LNCAP (cell line): ENCODE measurements around the gene BBS1.

Experiments
- TF ChIP-seq, protein P1 (sequence below): fragments of 450-650 bp; IDR thresholded peaks from 2 replicates; pipeline ENCODE4 v1.5.1; 2017; ENCODE audit warnings: mild to moderate bottlenecking

BBS1 gene

DNA sequence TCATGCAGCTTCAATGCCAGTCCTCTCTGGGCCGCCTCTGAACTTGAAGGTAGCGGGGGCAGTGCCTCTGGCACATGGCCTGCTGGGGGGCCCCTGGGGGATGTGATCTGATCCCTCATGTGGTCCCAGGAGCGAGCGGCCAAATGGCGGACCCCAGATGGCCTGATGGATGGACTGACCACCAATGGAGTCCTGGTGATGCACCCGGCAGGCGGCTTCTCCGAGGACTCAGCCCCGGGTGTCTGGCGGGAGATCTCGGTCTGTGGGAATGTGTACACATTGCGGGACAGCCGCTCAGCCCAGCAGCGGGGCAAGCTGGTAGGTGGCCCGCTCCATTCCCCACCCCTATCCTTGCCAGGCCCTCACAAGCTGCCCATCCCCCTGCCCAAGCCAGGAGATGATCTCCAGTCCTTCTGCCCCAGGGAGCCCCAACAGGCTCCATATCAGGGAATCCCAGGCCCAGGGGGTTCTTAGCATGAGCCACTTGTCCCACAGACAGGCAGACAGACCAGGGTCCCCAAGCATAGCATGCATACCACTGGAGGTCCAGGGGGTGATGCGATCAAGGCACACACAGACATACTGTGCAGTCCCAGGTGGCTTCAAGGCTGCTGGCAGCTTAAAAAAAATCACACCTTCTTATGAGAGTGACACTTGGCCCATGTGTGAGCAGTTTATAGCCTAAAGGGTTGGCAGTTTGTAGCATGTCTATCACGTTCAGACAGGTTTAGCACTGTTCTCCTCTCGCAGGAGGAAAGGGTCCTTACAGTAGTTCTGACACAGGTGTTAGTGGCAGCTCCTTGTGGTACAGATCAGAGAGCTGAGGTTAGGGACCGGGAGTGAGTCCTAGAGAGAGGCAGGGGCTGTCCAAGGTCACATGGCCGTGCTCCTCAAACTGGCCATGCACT is 36.6 kb upstream of the BBS1 start:
- TF ChIP-seq, protein P1, sequence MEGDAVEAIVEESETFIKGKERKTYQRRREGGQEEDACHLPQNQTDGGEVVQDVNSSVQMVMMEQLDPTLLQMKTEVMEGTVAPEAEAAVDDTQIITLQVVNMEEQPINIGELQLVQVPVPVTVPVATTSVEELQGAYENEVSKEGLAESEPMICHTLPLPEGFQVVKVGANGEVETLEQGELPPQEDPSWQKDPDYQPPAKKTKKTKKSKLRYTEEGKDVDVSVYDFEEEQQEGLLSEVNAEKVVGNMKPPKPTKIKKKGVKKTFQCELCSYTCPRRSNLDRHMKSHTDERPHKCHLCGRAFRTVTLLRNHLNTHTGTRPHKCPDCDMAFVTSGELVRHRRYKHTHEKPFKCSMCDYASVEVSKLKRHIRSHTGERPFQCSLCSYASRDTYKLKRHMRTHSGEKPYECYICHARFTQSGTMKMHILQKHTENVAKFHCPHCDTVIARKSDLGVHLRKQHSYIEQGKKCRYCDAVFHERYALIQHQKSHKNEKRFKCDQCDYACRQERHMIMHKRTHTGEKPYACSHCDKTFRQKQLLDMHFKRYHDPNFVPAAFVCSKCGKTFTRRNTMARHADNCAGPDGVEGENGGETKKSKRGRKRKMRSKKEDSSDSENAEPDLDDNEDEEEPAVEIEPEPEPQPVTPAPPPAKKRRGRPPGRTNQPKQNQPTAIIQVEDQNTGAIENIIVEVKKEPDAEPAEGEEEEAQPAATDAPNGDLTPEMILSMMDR = no peak

DNA sequence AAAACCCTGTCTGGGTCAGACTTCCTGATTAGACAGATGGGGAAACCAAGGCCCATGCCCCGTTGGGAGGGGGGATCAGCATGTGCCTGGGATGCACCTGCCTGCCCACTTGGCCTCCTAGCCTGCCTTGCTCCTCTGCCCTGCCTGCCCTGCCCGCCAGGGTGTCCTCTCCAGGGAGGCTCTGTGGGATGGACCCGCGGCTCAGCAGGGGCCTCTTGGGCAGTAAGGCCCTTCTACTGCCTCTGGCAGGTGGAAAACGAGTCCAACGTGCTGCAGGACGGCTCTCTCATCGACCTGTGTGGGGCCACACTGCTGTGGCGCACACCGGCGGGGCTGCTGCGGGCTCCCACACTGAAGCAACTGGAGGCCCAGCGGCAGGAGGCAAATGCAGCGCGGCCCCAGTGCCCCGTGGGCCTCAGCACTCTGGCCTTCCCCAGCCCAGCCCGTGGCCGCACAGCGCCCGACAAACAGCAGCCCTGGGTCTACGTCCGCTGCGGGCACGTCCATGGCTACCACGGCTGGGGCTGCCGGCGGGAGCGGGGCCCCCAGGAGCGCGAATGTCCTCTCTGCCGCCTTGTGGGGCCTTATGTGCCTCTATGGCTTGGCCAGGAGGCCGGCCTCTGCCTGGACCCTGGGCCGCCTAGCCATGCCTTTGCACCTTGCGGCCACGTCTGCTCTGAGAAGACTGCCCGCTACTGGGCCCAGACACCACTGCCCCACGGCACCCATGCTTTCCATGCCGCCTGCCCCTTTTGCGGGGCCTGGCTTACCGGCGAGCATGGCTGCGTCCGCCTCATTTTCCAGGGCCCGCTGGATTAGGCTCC is 34.9 kb upstream of the BBS1 start:
- TF ChIP-seq, protein P1 = no peak

DNA sequence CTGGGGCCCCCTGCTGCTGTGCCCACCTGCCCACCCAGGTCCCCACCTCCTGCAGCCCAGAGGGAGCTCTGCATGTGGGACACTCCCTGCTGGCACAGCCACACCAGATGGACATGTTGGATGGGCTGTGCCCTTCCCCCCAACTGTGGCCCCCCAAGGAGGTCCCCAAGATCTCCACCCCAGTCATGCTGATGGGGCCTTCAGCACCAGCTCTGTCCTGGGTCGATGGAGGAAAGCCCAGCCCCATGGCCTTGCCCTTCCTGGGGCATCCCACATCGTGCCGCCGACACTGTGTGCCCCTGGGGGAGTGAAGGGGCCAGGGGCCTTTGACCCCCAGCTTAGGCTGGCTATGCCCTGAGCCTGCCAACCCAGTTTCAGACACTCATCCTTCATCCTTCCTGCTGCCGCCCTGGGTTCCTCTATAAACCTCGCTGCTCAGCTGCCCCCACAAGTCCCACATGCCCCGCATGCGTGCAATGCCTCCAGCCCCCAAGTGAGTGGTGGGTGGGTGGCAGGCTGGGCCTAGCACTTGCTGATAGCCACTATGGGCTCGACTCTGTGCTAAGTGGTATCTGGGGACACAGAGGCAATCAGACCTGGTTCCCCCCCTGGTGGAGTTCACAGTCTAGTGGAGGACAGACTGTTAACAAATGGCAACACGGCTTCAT is 34.1 kb upstream of the BBS1 start:
- TF ChIP-seq, protein P1 = no peak

DNA sequence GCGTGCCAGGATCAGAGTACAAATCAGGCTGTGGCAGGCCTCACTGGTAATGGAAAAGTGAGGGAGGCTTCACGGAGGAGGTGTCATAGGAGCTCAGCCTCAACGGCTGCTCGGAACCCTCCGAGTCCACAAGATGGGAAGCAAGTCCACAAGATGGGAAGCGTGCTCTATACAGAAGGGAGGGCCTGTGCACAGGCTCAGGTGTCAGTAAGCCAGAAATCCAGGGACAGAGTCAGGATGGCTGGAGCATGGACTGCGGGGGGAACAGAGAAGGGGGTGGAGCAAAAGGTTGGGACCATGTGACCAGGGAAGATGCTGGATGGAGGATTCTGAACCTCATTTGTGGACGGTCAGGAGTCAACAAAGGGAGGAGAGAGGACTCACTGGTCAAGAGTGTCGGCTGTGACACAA is 33.6 kb upstream of the BBS1 start:
- TF ChIP-seq, protein P1 = no peak

DNA sequence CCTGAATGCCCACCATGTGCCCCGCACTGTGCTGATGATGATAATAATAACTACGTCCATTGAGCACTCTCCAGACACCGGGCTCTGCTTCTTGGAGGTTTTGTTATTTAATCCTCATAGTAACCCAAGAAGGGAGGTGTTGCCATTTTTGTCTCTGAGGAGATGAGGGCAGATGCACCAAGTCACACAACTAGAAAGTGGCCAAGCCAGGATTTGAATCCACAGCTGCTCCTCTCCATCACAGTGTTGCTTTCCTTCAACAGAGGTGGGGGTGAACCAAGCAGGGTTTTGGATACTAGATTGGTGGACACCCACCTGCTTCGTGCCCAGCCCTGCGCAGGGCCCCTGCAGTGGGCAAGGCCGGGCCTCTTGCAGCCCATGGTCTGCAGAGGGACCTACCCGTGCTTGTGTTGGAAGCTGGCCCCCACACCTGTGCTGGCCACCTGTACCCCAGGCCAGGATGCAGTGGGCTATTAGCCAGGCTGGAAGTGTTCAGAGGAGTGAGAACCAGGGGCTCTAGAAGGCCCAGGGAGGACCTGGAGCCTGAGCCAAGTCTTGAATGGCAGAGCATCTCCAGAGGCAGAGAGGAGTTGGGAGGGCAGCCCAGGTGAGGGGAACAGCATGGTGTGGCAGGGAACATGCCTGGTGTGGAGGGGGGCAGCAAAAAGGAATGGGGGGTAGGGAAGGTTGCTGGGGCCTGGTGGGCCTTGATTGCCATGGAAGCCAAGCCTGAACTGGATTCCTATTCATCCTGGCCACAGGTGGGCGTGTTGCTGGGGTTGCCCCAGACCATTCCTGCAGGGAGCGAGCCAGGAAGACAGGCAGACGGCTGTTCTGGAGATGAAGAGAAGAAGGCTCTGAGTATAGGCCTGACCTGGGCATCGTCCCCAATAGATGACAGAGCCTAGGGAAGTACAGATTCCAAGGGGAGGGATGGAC is 32.9 kb upstream of the BBS1 start:
- TF ChIP-seq, protein P1 = no peak

DNA sequence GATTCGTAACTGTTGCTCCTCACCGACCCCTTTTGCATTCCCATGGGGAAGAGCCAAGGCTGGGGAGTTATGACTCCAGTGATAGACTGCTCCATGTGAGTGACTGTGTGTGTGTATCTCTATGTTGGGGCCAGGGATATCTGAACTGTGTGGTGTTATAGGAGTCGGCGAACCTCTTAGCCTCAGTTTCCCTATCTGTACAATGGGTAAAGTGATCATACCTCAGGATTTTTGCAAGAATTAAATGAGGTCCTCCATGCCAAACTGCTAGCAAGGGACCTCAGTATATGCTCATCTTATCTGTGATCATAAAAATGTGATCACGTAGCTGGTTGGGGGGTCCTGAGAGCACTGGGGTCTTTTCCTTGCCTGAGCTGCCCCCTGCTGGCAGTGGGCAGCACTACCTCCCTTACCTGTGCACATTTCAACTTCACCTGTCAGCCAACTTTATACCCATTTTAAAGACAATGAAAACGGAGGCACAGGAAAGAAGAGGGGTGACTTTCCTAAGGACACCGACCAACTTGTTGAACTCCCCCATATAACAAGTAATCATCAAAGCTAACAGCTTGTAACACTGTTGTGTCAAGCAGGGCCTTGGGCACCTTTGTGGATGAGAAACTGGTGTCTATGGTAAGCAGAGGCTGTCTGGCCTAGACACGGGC is 31.6 kb upstream of the BBS1 start:
- TF ChIP-seq, protein P1 = peak; percentile 97
